Thoracic aorta endothelial cell (primary cell): ENCODE results near the gene DCLK3. TPM values are rescaled to one million over a fixed set of nuclear protein-coding genes. Genes with fewer than 3 reads are reported as not detected.

Source experiments
- total RNA-seq: library from RNA; depleted of rRNA; stranded (reverse); fragments of >200 nt; gene quantifications from 2 replicates; pipeline ENCODE4 v1.2.3, GENCODE V29; 2012

Gene DCLK3
- total RNA-seq = not detected in 2 replicates

GRCh38 chr3:36763850-36764703 is at the start of gene DCLK3:
DCLK3 (minus strand) TSS chr3:36764553; CDS start chr3:36764263, 290 bp downstream.

Other genes with a start within 250 kb of the DCLK3 start
- 8.5 and 15.0 TPM in 2 replicates for gene TRANK1, start 180.5 kb upstream of the DCLK3 start, total RNA-seq
- 26.9 and 32.8 TPM in 2 replicates for gene EPM2AIP1, start 228.6 kb upstream of the DCLK3 start, total RNA-seq
- 41.4 and 79.7 TPM in 2 replicates for gene MLH1, start 229.0 kb upstream of the DCLK3 start, total RNA-seq